HG03135 (cell line): ENCODE data around the gene HMCN2.

Experiments
- ATAC-seq: cut with Tn5 transposase; IDR thresholded peaks from one replicate; pipeline ENCODE4 v1.9.1; 2021; ENCODE audit warnings: mild to moderate bottlenecking, moderate library complexity; ENCODE audit not compliant: unreplicated experiment

HMCN2 gene

GRCh38 chr9:130359819-130360218 lies 94.3 kb downstream of the HMCN2 start:
- no peak for ATAC-seq

DNA sequence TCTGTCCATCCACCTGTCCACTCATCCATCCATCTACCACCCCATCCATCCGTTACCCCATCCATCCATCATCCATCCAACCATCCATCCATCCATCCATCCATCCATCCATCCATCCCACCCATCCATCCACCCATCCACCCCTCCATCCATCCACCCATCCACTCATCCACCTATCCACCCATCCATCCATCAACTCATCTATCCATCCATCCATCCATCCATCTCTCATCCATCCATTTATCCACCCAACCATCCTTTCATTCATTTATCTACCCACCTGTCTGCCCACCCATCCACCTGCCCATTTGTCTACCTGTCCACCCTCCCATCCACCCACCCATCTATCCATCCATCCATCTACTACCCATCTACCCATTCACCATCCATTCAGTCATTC lies 95.1 kb downstream of the HMCN2 start:
- ATAC-seq, result no peak

DNA sequence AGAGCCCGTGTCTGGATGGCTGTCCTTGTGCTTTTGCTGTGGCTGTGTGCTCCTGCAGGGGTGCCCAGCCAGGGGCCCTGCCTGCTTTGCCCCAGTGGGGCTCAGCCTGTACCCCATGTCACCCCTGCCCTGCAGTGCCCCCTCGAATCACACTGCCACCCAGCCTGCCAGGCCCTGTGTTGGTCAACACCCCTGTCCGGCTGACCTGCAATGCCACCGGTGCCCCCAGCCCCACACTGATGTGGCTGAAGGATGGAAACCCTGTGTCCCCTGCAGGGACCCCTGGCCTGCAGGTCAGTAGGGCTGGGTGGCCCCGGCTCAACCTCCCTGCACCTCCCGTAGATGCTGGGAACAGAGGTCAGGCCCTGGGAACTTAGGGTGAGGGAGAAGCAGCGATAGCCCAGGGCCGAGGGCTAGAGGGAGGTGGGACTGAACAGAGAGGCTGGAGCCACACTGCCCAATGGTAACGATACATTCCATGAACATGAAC lies 96.4 kb downstream of the HMCN2 start:
- ATAC-seq, result no peak

- no peak for ATAC-seq
Measured at GRCh38 chr9:130362691-130363090, 97.1 kb downstream of the HMCN2 start.

DNA sequence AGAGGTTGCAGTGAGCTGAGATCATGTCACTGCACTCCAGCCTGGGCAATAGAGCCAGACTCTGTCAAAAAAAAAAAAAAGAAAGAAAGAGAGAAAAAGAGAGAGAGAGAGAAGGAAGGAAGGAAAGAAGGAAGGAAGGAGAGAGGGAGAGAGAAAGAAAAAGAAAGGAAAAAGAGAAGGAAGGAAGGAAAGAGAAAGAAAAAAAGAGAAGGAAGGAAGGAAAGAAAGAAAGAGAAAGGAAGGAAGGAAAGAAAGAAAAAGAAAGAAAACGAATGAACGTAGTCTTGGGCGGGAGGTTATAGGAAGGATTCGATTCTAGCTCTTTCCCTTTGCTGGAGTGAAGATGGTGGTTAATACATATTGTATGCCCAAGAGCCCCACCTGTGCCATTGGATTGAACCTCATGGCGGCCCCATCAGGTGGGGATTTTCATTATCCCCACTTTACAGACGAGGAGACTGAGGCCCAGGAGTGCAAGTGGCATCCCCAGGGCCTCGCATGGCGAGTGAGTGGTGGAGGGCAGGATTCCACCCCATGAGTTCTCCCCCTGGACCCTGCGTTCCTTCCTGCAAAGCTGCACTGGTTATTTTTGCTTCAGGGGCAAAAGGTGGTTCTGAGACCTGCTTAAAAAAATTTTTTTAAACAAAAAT lies 98.3 kb downstream of the HMCN2 start:
- ATAC-seq, result no peak

DNA sequence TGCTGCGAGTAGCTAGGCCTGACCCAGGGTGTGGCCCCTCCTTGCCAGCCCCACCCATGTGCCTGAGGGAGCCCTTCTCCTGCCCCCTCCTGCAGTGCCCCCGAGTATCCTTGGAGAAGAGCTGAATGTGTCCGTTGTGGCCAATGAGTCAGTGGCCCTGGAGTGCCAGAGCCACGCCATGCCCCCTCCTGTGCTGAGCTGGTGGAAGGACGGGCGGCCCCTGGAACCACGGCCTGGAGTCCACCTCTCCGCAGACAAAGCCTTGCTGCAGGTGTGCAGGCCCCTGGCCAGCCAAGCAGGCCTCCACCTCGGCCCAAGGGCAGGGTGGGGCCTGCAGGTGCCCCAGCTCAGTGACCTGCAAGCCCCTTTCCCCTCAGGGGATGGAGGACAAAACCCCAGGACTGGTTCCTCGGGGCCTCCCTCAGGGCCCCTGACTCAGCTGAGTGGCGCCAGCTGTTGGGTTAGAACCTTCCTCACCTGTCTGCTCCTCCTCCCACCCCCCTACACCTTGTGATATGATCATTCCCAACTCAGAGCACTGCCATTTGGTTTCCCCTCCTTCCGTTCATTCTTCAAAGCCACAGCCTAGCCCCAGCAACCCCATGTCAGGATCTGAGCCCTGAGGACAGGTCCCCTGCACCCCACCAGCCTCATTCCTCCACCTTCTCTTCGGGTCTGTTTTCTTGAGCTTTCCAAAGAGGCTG lies 99.2 kb downstream of the HMCN2 start:
- no peak for ATAC-seq

DNA sequence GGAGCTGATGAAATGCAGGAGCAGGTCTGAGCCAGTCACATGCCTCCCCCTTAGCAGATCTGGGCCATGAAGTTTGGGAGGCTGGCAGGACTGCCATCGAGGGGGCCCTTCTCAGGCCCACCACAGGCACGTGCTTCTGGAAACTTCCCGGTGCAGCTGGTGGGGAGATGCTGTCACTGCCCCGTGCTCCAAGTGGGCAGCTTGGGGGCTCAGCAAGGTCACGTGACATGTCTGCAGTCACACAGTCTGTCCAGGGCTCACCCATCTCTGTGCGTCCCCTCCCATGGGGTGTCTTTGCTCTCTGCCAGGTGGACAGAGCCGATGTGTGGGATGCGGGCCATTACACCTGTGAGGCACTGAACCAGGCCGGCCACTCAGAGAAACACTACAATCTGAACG lies 99.8 kb downstream of the HMCN2 start:
- no peak for ATAC-seq

DNA sequence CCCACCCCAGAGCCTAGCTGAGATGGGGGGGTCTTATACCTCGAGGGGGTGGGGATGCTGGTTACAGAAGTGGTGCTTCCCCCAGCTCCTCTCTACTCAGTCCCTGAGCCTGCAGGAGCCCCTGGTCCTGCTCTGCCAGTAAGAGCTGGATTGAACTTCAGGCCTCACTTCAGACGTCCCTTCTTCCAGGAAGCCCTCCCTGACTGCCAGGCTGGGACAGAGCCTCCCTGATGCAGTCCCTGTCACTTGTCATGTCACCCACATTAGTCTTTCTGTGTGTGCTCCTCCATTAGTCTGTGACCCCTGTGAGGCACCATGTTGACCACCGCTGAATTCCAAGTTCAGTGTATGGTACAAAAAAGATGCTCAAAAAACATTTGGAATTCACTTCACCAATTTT lies 100.5 kb downstream of the HMCN2 start:
- no peak for ATAC-seq

GRCh38 chr9:130366888-130367550 lies 101.5 kb downstream of the HMCN2 start:
- ATAC-seq, result no peak

DNA sequence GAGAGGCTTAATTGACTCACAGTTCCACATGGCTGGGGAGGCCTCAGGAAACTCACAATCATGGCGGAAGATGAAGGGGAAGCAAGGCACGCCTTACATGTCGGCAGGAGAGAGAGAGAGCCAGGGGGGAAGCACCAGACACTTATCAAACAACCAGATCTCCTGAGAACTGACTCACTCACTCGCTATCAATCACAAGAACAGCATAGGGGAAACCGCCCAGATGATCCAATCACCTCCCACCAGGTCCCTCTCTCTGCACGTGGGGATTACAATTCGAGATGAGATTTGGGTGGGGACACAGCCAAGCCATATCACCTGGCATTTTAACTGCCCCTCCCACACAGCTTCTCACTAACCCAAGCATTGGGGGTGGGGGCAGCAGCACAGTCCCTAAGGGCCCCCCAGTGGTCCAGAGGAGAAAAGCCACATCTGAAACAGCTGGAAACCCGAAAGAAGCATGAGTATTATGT lies 103.1 kb downstream of the HMCN2 start:
- ATAC-seq, result no peak

DNA sequence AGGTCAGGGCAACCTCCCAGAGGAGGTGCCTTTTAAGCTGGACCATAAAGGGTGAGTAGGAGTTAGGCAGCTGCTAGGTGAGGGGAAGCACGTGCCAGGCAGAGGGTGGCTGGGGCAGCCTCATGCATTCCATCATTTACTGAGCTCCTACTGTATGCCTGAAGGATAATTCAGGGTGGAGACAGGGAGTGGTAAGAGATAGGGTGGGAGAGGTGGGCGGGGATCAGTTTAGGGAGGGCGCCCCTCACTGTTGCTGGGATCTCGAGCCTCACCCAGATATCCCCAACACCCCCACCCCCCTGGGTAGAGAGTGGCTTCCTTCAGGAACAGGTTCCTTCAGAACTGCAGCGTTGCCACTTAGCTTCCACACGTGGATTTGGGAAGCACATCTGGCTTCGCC lies 104.7 kb downstream of the HMCN2 start:
- ATAC-seq, result no peak

DNA sequence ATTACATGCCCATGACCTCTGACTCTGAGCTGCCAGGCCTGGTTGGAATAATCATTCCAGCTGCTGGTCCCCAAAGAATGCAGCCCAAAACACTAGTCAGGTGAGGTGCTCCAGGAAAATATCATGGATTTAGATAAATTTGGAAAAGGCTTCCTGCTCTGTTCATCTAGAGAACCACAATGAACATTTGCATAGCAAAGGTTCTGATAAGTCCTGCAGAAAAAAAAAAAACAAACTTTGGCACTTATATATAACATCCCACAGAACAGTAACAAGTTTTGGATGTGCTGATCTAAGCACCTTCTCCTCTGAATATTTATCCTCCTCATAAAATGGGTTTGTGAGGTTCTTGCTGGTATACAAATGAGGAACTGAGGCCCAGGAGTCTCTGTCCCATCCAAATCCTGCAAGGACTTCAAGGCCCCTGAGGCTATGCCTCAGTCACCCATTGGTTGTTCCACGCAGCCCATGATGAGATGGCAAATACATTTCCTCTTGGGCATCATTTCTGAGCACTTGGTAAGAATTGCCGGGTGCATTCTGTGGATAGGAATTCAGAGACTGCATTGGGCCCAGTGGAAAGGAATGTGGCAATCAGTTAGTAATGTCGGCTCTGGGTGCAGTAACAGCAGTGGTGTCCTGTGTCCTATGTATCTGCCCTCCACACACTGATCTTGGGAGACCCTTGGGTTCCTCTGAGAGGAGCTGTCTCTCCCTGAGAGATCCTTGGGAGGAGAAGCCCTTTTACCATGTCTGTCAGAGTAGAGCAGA lies 105.8 kb downstream of the HMCN2 start:
- no peak for ATAC-seq

- no peak for ATAC-seq
Measured at GRCh38 chr9:130372057-130372456, 106.5 kb downstream of the HMCN2 start.

GRCh38 chr9:130373679-130374325 lies 108.2 kb downstream of the HMCN2 start:
- ATAC-seq, result no peak

- ATAC-seq, result no peak
Measured at GRCh38 chr9:130377612-130378011, 112.1 kb downstream of the HMCN2 start.

- ATAC-seq, result no peak
Measured at GRCh38 chr9:130378875-130379648, 113.5 kb downstream of the HMCN2 start.

DNA sequence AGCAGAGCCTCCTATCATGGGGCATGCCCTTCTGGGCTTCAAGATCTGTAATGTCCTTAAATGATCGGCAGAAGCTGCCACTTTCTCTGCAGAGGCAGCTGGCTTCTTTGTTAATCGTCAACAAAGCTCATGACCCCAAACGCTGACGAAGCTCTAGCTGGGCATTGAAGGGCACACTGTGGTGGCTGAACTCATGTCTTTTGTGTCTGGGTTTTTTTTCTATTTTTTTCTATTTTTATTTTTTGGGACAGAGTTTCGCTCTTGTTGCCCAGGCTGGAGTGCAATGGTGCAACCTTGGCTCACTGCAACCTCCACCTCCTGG lies 114.0 kb downstream of the HMCN2 start:
- ATAC-seq, result no peak

DNA sequence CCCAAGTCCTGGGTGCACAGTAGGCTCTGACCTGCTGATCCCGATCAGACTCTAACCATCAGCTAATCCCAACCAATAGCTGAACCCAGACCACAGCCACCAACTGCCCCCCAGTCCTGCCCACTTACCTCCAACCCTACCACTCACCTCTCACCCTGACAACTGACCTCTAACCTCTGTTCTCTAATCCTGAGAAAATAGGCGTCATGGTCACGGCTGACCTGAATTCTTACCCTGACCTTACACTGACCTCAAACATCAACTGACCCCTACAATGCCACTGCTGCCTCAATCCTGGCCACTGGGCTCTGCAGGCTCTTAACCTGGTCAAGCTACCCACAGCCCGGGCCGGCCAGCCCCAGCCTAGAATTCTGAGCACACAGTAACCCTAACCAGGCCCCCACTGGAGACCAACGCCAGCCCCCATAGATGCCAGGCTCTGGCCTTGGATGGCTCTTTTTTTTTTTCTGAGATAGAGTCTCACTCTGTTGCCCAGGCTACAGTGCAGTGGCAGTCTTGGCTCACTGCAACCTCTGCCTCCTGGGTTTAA lies 115.4 kb downstream of the HMCN2 start:
- no peak for ATAC-seq

DNA sequence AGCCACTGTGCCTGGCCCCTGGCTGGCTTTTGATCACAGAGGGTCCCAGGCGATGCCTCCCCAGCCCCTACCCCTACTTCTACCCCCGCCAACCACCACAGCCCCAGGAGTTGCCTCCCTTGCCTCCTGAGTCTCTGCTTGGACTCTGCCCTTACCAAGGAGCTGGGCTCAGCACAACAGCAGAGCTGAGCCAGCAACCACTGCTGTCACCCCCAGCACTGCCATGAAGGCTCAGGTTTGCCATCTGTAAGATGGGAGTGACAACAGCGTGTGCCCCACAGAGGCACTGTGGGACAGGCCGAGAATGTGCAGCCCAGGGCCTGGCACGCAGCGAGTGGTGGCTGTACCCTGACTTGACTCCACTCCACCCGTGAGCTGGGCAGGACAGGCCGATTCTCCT lies 116.1 kb downstream of the HMCN2 start:
- no peak for ATAC-seq

DNA sequence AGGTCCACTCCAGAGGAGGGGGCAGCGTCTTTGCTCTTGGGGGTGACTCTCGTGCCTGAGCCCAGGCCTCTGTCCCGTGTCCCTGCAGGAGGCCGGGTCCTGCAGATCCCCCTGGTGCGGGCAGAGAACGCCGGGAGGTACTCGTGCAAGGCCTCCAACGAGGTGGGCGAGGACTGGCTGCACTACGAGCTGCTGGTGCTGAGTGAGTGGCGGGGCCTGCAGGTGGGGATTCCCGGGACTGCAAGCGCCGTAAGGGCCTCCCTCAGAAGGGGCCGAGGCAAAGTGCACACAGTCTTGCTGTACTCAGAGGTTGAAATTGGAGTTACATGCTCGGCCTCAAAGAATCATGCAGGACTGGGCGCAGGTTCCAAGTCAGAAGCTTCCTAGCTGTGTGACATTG lies 116.5 kb downstream of the HMCN2 start:
- ATAC-seq, result no peak
